HG03060 (cell line): ENCODE measurements around the gene MADD.

Experiments used
- ATAC-seq: cut with Tn5 transposase; IDR thresholded peaks from one replicate; pipeline ENCODE4 v1.9.1; 2021; ENCODE audit warnings: low read depth, moderate number of reproducible peaks; ENCODE audit not compliant: unreplicated experiment

Gene MADD

GRCh38 chr11:47269829-47270305, at the start of gene MADD:
Gene MADD, plus strand, starts transcription at chr11:47270133.
- peak; percentile 56 for ATAC-seq

GRCh38 chr11:47220401-47220821, 49.5 kb upstream of the MADD start:
- no peak for ATAC-seq

GRCh38 chr11:47222696-47223095, 47.2 kb upstream of the MADD start:
- ATAC-seq, result no peak

- ATAC-seq, result no peak
These were observed 44.2 kb upstream of the MADD start for GRCh38 chr11:47225552-47226400.

GRCh38 chr11:47229161-47229560, 40.8 kb upstream of the MADD start:
- ATAC-seq, result no peak

- ATAC-seq, result no peak
These were observed 36.9 kb upstream of the MADD start for GRCh38 chr11:47233051-47233450.

- ATAC-seq, result no peak
These were observed 35.8 kb upstream of the MADD start for GRCh38 chr11:47233989-47234668.

GRCh38 chr11:47234669-47235100, 35.2 kb upstream of the MADD start:
- no peak for ATAC-seq

- ATAC-seq, result no peak
These were observed 34.8 kb upstream of the MADD start for GRCh38 chr11:47235163-47235562.

- no peak for ATAC-seq
These were observed 33.5 kb upstream of the MADD start for GRCh38 chr11:47236482-47236881.

- no peak for ATAC-seq
These were observed 30.1 kb upstream of the MADD start for GRCh38 chr11:47239852-47240251.

- no peak for ATAC-seq
These were observed 28.1 kb upstream of the MADD start for GRCh38 chr11:47241841-47242301.

- no peak for ATAC-seq
These were observed 27.2 kb upstream of the MADD start for GRCh38 chr11:47242596-47243192.

- no peak for ATAC-seq
These were observed 26.5 kb upstream of the MADD start for GRCh38 chr11:47243454-47243853.

GRCh38 chr11:47244448-47245350, 25.2 kb upstream of the MADD start:
- no peak for ATAC-seq

- no peak for ATAC-seq
These were observed 24.1 kb upstream of the MADD start for GRCh38 chr11:47245611-47246357.

GRCh38 chr11:47247502-47247901, 22.4 kb upstream of the MADD start:
- no peak for ATAC-seq

- peak; percentile 7 for ATAC-seq
These were observed 21.6 kb upstream of the MADD start for GRCh38 chr11:47248304-47248663.

GRCh38 chr11:47248664-47249377, 21.1 kb upstream of the MADD start, which contains the start of gene ACP2:
Gene ACP2, minus strand, starts transcription at chr11:47248814. Its CDS starts 25 bp downstream, at chr11:47248789.
- peak; percentile 56 for ATAC-seq
